ENCODE results near the gene CCNA2.

Gene CCNA2

DNA sequence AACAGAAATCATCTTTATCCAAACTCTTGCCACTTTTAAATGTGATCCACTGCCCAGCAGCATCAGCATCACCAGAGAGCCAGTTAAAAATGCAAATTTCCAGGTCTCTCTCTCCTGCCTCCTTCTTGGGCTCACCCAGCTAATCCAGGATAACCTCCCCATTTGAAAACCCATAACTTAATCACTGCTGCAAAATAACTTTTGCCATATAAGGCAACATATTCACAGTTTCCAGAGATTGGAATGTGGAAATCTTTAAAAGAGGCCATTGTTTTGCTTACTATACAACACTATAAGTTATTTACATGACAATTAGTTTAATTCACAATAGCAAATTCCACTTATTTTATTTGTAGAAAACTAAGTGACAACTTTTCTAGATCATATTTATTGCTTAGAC, 27.4 kb downstream of the CCNA2 start:
- Histone ChIP-seq H3K4me1 (ENCODE audit: insufficient read depth, low read length, severe bottlenecking) (peaks cover 17% of the 10 kb centered on the region), H3K27me3 (ENCODE audit: insufficient read depth, low read length) (no peaks in the 10 kb centered on the region), H3K4me2 (ENCODE audit: low read length) (no peak overlapping the region), H2AFZ (ENCODE audit: low read length) (no peak overlapping the region), H3F3A (ENCODE audit: insufficient read depth, low read length) (no peaks in the 10 kb centered on the region), H3K27ac (ENCODE audit: low read depth, low read length, poor library complexity, severe bottlenecking) (no peak overlapping the region), H3K4me3 (ENCODE audit: low read depth, low read length, poor library complexity, severe bottlenecking) (no peak overlapping the region), H3K9ac (ENCODE audit: low read length) (no peak overlapping the region), H4K20me1 (ENCODE audit: insufficient read depth, low read length) (no peaks in the 10 kb centered on the region), H3K9me3 (ENCODE audit: low read length) (no peaks in the 10 kb centered on the region), H3K36me3 (ENCODE audit: insufficient read depth, low read length) (no peaks in the 10 kb centered on the region), H3K79me2 (ENCODE audit: insufficient read depth, low read length) (peaks cover under 1% of the 10 kb centered on the region), H3K9me2 (ENCODE audit: low read depth, low read length) (no peaks in the 10 kb centered on the region)
- TF ChIP-seq EZH2 (IDR thresholded peaks at IDR 0.05; ENCODE audit: borderline replicate concordance, low read length) = no peak
- TF ChIP-seq, protein P1, sequence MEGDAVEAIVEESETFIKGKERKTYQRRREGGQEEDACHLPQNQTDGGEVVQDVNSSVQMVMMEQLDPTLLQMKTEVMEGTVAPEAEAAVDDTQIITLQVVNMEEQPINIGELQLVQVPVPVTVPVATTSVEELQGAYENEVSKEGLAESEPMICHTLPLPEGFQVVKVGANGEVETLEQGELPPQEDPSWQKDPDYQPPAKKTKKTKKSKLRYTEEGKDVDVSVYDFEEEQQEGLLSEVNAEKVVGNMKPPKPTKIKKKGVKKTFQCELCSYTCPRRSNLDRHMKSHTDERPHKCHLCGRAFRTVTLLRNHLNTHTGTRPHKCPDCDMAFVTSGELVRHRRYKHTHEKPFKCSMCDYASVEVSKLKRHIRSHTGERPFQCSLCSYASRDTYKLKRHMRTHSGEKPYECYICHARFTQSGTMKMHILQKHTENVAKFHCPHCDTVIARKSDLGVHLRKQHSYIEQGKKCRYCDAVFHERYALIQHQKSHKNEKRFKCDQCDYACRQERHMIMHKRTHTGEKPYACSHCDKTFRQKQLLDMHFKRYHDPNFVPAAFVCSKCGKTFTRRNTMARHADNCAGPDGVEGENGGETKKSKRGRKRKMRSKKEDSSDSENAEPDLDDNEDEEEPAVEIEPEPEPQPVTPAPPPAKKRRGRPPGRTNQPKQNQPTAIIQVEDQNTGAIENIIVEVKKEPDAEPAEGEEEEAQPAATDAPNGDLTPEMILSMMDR (IDR thresholded peaks at IDR 0.05; ENCODE audit: low read length) = no peak

DNA sequence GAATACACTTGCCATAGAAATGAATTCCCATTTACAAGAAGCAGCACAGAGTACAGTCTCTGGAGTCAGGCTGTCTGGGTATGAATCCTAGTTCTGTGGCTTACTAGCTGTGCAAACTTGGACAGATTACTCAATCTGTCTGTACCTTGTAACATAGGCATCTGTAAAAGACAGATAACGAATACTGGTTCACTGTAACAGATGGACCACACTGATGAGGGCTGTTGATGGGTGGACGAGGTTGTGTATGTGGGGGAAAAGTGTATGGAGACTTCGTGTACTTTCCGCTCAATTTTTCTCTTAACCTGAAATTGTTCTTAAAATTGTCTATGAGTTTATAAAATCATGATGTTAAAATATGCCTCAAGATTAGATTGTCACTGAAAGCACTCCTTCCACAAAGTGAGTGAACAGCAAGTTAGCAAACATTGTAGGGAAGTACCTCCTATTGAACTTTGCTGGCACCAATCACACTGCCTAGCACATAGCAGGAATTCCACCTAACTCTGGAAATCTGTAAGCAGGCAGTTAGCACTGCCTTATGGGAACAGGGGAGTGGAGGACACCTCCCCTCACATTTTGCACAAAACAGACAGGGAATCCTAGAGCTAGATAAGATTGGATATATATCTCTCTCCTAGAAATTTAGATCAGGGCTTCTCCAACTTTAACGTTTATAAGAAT, 29.0 kb downstream of the CCNA2 start:
- Histone ChIP-seq H3K27me3 (ENCODE audit: insufficient read depth, low read length) (no peaks in the 10 kb centered on the region), H3K4me1 (ENCODE audit: insufficient read depth, low read length, severe bottlenecking) (peaks cover 7% of the 10 kb centered on the region), H3K4me2 (ENCODE audit: low read length) (no peak overlapping the region), H3K9me2 (ENCODE audit: low read depth, low read length) (no peaks in the 10 kb centered on the region), H3K79me2 (ENCODE audit: insufficient read depth, low read length) (no peaks in the 10 kb centered on the region), H2AFZ (ENCODE audit: low read length) (no peak overlapping the region), H3K36me3 (ENCODE audit: insufficient read depth, low read length) (no peaks in the 10 kb centered on the region), H4K20me1 (ENCODE audit: insufficient read depth, low read length) (no peaks in the 10 kb centered on the region), H3K9me3 (ENCODE audit: low read length) (no peaks in the 10 kb centered on the region), H3K4me3 (ENCODE audit: low read depth, low read length, poor library complexity, severe bottlenecking) (no peak overlapping the region), H3K27ac (ENCODE audit: low read depth, low read length, poor library complexity, severe bottlenecking) (no peak overlapping the region), H3K9ac (ENCODE audit: low read length) (no peak overlapping the region), H3F3A (ENCODE audit: insufficient read depth, low read length) (no peaks in the 10 kb centered on the region)
- TF ChIP-seq, protein P1 (IDR thresholded peaks at IDR 0.05; ENCODE audit: low read length) = no peak
- TF ChIP-seq EZH2 (IDR thresholded peaks at IDR 0.05; ENCODE audit: borderline replicate concordance, low read length) = no peak

DNA sequence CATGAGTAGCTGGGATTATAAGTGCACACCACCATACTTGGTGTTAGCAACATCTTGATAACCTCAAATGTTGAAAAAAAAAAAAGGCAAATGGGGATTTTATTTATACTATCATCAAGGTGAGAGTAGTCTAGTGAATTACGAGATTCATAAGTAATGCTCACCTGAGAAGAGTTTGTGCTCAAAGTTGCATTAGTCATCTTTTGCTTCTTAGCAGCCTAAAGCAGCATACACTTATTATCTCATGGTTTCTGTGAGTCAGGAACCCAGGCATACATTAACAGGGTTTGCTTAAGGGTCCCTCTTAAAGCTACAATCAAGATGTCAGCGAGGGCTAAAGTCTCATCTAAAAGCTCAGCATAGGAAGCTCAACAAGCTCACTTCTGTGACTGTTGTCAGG, 30.7 kb downstream of the CCNA2 start:
- H3K4me1 ChIP-seq (ENCODE audit: insufficient read depth, low read length, severe bottlenecking) = peaks cover 7% of the 10 kb centered on the region
- no peak overlapping the region for H2AFZ ChIP-seq (ENCODE audit: low read length)
- H4K20me1 ChIP-seq (ENCODE audit: insufficient read depth, low read length) = no peaks in the 10 kb centered on the region
- no peak overlapping the region for H3K9ac ChIP-seq (ENCODE audit: low read length)
- TF ChIP-seq, protein P1 (IDR thresholded peaks at IDR 0.05; ENCODE audit: low read length) = no peak
- TF ChIP-seq EZH2 (IDR thresholded peaks at IDR 0.05; ENCODE audit: borderline replicate concordance, low read length) = no peak
- no peak overlapping the region for H3K4me2 ChIP-seq (ENCODE audit: low read length)
- H3K36me3 ChIP-seq (ENCODE audit: insufficient read depth, low read length) = no peaks in the 10 kb centered on the region
- no peaks in the 10 kb centered on the region for H3K79me2 ChIP-seq (ENCODE audit: insufficient read depth, low read length)
- no peak overlapping the region for H3K27ac ChIP-seq (ENCODE audit: low read depth, low read length, poor library complexity, severe bottlenecking)
- H3K9me3 ChIP-seq (ENCODE audit: low read length) = no peaks in the 10 kb centered on the region
- no peak overlapping the region for H3K4me3 ChIP-seq (ENCODE audit: low read depth, low read length, poor library complexity, severe bottlenecking)
- H3K9me2 ChIP-seq (ENCODE audit: low read depth, low read length) = no peaks in the 10 kb centered on the region
- no peaks in the 10 kb centered on the region for H3K27me3 ChIP-seq (ENCODE audit: insufficient read depth, low read length)
- no peaks in the 10 kb centered on the region for H3F3A ChIP-seq (ENCODE audit: insufficient read depth, low read length)
